ENCODE data around the gene TUBA3E. TPM values are rescaled to one million over a fixed set of nuclear protein-coding genes. Genes with fewer than 3 reads are reported as not detected.
"Not testable (repeated sequence)": the region's sequence is repeated elsewhere in the genome, so short reads cannot be mapped to it uniquely, and the experiment has no call there.

The TUBA3E gene
- not detected for total RNA-seq

DNA sequence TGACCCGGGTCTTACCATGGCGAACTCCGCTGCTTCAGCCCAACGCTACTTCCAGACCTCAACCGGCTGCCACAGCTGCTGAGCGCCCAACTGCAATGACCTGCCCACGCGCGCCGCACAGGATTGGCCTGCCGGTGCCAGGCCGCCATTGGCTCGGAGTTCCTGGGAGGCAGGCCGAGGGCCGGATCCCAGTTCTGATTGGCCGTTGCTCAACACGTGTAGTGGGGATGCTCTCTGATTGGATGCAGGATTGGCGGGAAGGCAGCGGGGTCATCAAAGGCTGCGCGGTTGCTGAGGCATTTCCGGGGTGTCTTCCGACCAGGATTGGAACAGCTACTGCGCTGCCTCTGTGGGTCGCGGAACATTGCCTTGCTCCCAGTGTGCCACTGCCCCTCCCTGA is at the start of gene TUBA3E:
Gene TUBA3E (minus strand): TSS at position 97 of the 400 bp plus-strand sequence. CDS start 79 bp downstream, at position 18.
- Histone ChIP-seq H3K9me3 (no peaks in the 10 kb centered on the region), H3K27me3 (no peaks in the 10 kb centered on the region), H3K36me3 (no peaks in the 10 kb centered on the region), H3K4me3 (no peak within 1 kb of the TSS), H3K4me1 (no peaks in the 10 kb centered on the region), H3K27ac (no peak within 1 kb of the TSS)
- TF ChIP-seq, protein P1, sequence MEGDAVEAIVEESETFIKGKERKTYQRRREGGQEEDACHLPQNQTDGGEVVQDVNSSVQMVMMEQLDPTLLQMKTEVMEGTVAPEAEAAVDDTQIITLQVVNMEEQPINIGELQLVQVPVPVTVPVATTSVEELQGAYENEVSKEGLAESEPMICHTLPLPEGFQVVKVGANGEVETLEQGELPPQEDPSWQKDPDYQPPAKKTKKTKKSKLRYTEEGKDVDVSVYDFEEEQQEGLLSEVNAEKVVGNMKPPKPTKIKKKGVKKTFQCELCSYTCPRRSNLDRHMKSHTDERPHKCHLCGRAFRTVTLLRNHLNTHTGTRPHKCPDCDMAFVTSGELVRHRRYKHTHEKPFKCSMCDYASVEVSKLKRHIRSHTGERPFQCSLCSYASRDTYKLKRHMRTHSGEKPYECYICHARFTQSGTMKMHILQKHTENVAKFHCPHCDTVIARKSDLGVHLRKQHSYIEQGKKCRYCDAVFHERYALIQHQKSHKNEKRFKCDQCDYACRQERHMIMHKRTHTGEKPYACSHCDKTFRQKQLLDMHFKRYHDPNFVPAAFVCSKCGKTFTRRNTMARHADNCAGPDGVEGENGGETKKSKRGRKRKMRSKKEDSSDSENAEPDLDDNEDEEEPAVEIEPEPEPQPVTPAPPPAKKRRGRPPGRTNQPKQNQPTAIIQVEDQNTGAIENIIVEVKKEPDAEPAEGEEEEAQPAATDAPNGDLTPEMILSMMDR (IDR thresholded peaks at IDR 0.05), result no peak
- DNase-seq (ENCODE audit: low spot score in 2 of 2), result no peak
- intact Hi-C loops (cut with DNase I), result no loop called here

DNA sequence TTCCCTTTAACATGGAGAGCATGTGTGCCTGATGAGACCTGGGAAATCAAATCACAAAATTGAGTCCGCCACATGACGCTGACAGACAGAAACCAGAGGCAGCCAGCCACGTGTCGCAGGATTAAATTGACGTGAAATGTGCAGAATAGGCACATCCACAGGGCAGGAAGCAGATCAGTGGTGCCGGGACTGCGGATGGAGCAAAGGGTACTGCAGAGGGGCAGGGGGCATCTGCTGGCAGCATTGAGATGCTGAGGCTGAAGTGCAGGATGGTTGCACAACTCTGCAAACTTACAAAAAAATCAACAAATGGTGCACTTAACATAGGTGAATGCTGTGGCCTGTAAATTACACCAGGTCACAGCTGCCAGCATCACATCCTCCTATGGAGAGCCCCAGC is 48.2 kb upstream of the TUBA3E start:
- H3K9me3 ChIP-seq, result no peaks in the 10 kb centered on the region
- no peak overlapping the region for H3K27ac ChIP-seq
- no peak overlapping the region for H3K4me3 ChIP-seq
- no peaks in the 10 kb centered on the region for H3K36me3 ChIP-seq
- TF ChIP-seq, protein P1 (IDR thresholded peaks at IDR 0.05), result no peak
- intact Hi-C loops (cut with DNase I), result no loop called here
- H3K4me1 ChIP-seq, result no peaks in the 10 kb centered on the region
- no peak for DNase-seq (ENCODE audit: low spot score in 2 of 2)
- no peaks in the 10 kb centered on the region for H3K27me3 ChIP-seq

DNA sequence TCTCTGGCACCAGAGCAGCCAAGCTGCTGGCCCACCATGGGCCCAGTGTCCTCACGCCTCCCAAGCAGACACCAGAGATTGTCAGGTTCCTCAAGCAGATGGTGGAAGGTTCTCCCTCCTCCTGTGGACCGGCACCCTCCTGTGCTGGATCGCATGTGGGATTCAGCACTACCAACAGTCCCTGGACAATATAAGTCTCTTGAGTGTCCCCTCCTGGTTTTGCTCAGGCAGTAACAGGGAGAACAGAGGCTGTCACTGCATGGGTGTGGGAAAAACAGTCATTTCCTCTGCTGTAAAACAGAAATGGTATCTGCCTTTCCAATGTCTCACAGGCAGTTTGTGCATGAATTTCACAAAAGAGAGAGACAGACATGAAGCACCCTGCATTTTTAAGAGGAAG is 47.7 kb upstream of the TUBA3E start:
- Histone ChIP-seq H3K9me3 (no peaks in the 10 kb centered on the region), H3K27ac (no peak overlapping the region), H3K36me3 (no peaks in the 10 kb centered on the region), H3K4me1 (no peaks in the 10 kb centered on the region), H3K4me3 (no peak overlapping the region), H3K27me3 (no peaks in the 10 kb centered on the region)
- DNase-seq (ENCODE audit: low spot score in 2 of 2), result no peak
- TF ChIP-seq, protein P1 (IDR thresholded peaks at IDR 0.05), result no peak
- intact Hi-C loops (cut with DNase I), result no loop called here

DNA sequence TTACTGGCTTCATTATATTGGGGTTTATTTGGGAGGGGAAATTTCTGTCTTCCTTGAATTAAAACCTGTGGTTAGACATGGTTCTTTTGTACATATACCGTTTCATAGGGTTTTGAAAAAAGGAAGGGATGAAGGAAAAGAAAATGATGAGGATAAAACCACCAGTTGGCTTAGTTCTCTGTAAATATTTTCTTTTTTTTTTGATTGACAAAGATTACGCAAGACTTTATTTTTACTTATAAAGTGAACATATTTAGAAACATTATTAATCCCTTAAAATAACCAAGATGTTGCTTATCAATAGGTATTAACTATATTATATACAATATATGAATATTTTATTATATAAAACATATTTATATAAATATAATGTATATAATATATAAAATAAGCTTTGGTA is 45.1 kb upstream of the TUBA3E start:
- no peak overlapping the region for H3K27ac ChIP-seq
- DNase-seq (ENCODE audit: low spot score in 2 of 2), result no peak
- no peak overlapping the region for H3K4me3 ChIP-seq
- intact Hi-C loops (cut with DNase I), result no loop called here
- no peaks in the 10 kb centered on the region for H3K9me3 ChIP-seq
- no peaks in the 10 kb centered on the region for H3K4me1 ChIP-seq
- H3K27me3 ChIP-seq, result no peaks in the 10 kb centered on the region
- H3K36me3 ChIP-seq, result no peaks in the 10 kb centered on the region
- TF ChIP-seq, protein P1 (IDR thresholded peaks at IDR 0.05), result no peak

DNA sequence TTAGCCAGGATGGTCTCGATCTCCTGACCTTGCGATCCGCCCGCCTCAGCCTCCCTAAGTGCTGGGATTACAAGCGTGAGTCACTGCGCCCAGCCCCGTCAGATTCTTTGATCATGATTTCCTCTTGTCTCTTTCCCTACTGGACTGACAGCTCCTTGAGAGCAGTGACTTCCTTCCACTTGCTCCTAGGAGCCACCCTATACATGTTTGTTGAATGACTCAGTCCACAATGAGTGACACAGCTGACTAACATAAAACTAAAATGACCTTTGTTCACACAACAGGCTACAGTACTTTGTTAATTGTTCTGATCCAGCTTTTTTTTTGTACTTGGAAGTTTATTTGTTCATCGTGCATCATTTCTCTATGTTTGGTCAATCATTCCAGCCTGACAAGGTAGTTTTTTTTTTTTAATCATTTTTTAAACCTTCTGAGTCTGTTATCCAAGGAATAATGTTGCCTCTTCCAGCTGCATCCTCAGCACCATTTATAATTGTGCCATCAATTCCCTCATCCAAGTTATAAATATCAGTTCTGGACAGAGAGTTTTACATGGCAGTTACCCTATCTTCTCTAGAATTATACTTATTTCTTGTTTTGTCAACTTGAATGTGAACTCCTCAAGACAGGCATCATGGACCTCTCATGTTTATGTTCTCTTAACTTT is 42.9 kb upstream of the TUBA3E start:
- Histone ChIP-seq H3K4me1 (no peaks in the 10 kb centered on the region), H3K4me3 (no peak overlapping the region), H3K36me3 (no peaks in the 10 kb centered on the region), H3K27ac (no peak overlapping the region), H3K9me3 (no peaks in the 10 kb centered on the region), H3K27me3 (no peaks in the 10 kb centered on the region)
- DNase-seq (ENCODE audit: low spot score in 2 of 2), result no peak
- intact Hi-C loops (cut with DNase I), result no loop called here
- TF ChIP-seq, protein P1 (IDR thresholded peaks at IDR 0.05), result no peak

DNA sequence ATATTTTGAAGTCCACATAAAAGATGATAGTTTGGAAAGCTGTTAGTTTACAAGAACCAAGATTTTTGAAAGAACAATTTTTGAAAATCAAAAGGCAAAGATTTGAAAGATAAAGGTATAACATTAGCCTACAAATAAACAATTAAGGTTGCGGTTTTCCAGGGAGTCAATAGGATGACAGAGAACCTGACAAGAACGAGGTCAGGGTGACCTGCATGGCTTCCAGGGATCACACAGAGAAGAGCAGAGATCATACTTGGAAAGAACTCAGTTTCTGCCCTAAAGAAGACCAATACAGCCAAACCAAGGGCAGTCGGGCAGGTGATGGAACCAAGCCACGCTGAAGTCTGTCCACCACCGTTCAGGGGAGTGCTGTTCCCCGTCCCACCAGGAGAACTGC is 41.3 kb upstream of the TUBA3E start:
- H3K36me3 ChIP-seq; H3K27ac ChIP-seq; H3K9me3 ChIP-seq; H3K27me3 ChIP-seq; DNase-seq (ENCODE audit: low spot score in 2 of 2); H3K4me3 ChIP-seq; intact Hi-C loops (cut with DNase I); H3K4me1 ChIP-seq: not testable (repeated sequence)

DNA sequence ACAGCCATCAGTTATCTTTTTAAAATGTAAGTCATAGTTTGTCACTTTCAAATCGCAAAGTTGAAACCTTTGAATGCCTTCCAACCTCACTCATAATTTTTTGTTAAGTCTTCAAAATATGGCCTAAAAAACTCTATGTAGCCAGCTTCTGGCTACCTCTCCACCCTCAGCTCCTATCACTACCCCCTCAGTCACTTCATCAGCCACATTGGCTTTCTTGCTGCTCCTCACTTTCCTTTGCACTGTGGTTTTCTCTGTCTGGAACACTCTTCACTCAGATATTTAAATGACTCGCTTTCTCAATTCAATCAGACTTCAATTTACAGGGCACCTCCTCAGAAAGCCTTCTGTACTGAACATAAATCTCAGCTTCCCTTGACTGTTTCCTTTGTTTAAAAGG is 34.8 kb upstream of the TUBA3E start:
- H3K27ac ChIP-seq; intact Hi-C loops (cut with DNase I); DNase-seq (ENCODE audit: low spot score in 2 of 2); H3K36me3 ChIP-seq; H3K4me3 ChIP-seq; H3K4me1 ChIP-seq; H3K9me3 ChIP-seq; H3K27me3 ChIP-seq: not testable (repeated sequence)

Measured in ascending aorta (tissue), 2 donors.